Endothelial cell of umbilical vein (primary cell): ENCODE results near the gene NAT16.
"Not testable (repeated sequence)": the region's sequence is repeated elsewhere in the genome, so short reads cannot be mapped to it uniquely, and the experiment has no call there.

Experiments
- EZH2 ChIP-seq: IDR thresholded peaks from 2 replicates; pipeline ENCODE4 v1.6.1; 2012; ENCODE audit warnings: borderline replicate concordance, low read depth, mild to moderate bottlenecking, moderate library complexity, low read length, inconsistent platforms; ENCODE audit not compliant: severe bottlenecking
- POLR2A ChIP-seq: IDR thresholded peaks from 2 replicates; pipeline ENCODE4 v1.6.1; 2012; ENCODE audit warnings: low read depth, mild to moderate bottlenecking, control low read depth, low read length
- POLR2AphosphoS5 ChIP-seq: IDR thresholded peaks from 2 replicates; pipeline ENCODE4 v1.6.1; 2012; ENCODE audit warnings: low read depth, mild to moderate bottlenecking, control low read depth, low read length, moderate library complexity; ENCODE audit not compliant: insufficient read depth
- TF ChIP-seq, protein P1 (sequence below), 2 donors: IDR thresholded peaks; 1 replicate in 1 of 2; 2 replicates in 1 of 2; pipeline ENCODE4 v1.5.1; 2011; ENCODE audit warnings: low read length in 2 of 2, mild to moderate bottlenecking in 2 of 2, moderate library complexity in 2 of 2, control low read depth in 1 of 2, inconsistent platforms in 1 of 2, low read depth in 1 of 2; ENCODE audit not compliant: insufficient read depth in 1 of 2; ENCODE audit errors: extremely low read depth in 1 of 2

DNA sequence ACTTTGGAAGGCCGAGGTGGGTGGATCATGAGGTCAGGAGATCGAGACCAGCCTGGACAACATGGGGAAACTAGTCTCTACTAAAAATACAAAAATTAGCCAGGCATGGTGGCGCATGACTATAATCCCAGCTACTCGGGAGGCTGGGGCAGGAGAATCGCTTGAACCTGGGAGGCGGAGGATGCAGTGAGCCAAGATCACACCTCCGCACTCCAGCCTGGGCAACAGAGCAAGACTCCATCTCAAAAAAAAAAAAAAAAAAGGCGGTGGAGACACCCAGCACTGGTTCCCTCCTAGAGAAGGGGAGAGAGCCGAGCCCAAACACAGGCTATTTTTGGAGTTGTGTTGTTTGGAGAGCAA, 58.5 kb downstream of the NAT16 start:
- TF ChIP-seq, protein P1, sequence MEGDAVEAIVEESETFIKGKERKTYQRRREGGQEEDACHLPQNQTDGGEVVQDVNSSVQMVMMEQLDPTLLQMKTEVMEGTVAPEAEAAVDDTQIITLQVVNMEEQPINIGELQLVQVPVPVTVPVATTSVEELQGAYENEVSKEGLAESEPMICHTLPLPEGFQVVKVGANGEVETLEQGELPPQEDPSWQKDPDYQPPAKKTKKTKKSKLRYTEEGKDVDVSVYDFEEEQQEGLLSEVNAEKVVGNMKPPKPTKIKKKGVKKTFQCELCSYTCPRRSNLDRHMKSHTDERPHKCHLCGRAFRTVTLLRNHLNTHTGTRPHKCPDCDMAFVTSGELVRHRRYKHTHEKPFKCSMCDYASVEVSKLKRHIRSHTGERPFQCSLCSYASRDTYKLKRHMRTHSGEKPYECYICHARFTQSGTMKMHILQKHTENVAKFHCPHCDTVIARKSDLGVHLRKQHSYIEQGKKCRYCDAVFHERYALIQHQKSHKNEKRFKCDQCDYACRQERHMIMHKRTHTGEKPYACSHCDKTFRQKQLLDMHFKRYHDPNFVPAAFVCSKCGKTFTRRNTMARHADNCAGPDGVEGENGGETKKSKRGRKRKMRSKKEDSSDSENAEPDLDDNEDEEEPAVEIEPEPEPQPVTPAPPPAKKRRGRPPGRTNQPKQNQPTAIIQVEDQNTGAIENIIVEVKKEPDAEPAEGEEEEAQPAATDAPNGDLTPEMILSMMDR (IDR thresholded peaks at IDR 0.05; ENCODE audit: extremely low read depth in 1 of 2, insufficient read depth in 1 of 2, low read depth in 1 of 2, low read length in 2 of 2), result not testable (repeated sequence)
- TF ChIP-seq POLR2AphosphoS5, EZH2, POLR2A: not testable (repeated sequence)
